ENCODE results near the gene PCDH15.

GRCh38 chr10:54131833-54132232, 669.2 kb downstream of the PCDH15 start:
- TF ChIP-seq CTCF (IDR thresholded peaks at IDR 0.05): no peak
- TF ChIP-seq POLR2A (IDR thresholded peaks at IDR 0.05): no peak
